Prostate gland (tissue), 2 donors: Measurements from ENCODE around the gene AKAP7. TPM values are rescaled to one million over a fixed set of nuclear protein-coding genes. Genes with fewer than 3 reads are reported as not detected.

Source experiments
- DNase-seq: peaks from one replicate; pipeline ENCODE4 v3.0.0-alpha.2; 2019; ENCODE audit warnings: low spot score
- H3K27ac ChIP-seq, 2 donors: fragments of 200-600 bp; sonication (generic); 2 replicates each; pipeline ENCODE4 v1.5.1; 2017 to 2019
- H3K27me3 ChIP-seq: fragments of 200-600 bp; sonication (generic); replicated peaks from 2 replicates; pipeline ENCODE4 v1.5.1; 2019; ENCODE audit not compliant: insufficient read depth
- H3K36me3 ChIP-seq, 2 donors: fragments of 200-600 bp; sonication (generic); 1 replicate in 1 of 2; 2 replicates in 1 of 2; pipeline versions ENCODE4 v1.5.1 to v1.8.1; 2017 to 2019
- H3K4me1 ChIP-seq: fragments of 200-600 bp; sonication (generic); replicated peaks from 2 replicates; pipeline ENCODE4 v1.5.1; 2019
- H3K4me3 ChIP-seq, 2 donors: fragments of 200-600 bp; sonication (generic); 2 replicates each; pipeline ENCODE4 v1.5.1; 2017 to 2019
- H3K9me3 ChIP-seq: fragments of 200-600 bp; sonication (generic); 2 replicates; pipeline ENCODE4 v1.5.1; 2017
- CTCF ChIP-seq, 4 experiments: fragments of 200-600 bp in 2 of 4; fragments of 450-650 bp in 2 of 4; sonication (generic) in 2 of 4; IDR thresholded peaks; 1 replicate in 3 of 4; 2 replicates in 1 of 4; pipeline ENCODE4 v1.5.1; 2016 to 2019; ENCODE audit warnings: antibody characterized with exemption in 4 of 4, mild to moderate bottlenecking in 2 of 4, moderate library complexity in 2 of 4
- POLR2A ChIP-seq: fragments of 450-650 bp; IDR thresholded peaks from one replicate; pipeline ENCODE4 v1.6.1; 2016; ENCODE audit warnings: antibody characterized with exemption, mild to moderate bottlenecking
- POLR2AphosphoS5 ChIP-seq: sonication (generic); formaldehyde crosslinking; IDR thresholded peaks from one replicate; pipeline ENCODE4 v1.6.1; 2017; ENCODE audit warnings: antibody characterized with exemption
- WGBS: methylation state at CpG from one replicate; pipeline ENCODE4 v1.1.5; 2018; 5-methylcytosine and 5-hydroxymethylcytosine counted together
- intact Hi-C: fragments of 100-400 bp; cut with DNase I; formaldehyde crosslinking; loops from one replicate; pipeline ENCODE4 v1.14.2; 2022
- total RNA-seq, 2 donors: library from RNA; depleted of rRNA; stranded (reverse); fragments of >200 nt; gene quantifications; one replicate each; pipeline ENCODE4 v1.1.0, GENCODE V29; 2016

The AKAP7 gene
- total RNA-seq, 2 donors from 2014 or later, result 23.7 to 34.3 TPM

- TF ChIP-seq CTCF (IDR thresholded peaks at IDR 0.05), result no peak
- TF ChIP-seq POLR2AphosphoS5, result no peak
- no peak for TF ChIP-seq POLR2A
- Histone ChIP-seq H3K27me3 (no peaks in the 10 kb centered on the region), H3K4me3 (no peak overlapping the region), H3K4me1 (no peaks in the 10 kb centered on the region), H3K27ac (no peak overlapping the region), H3K36me3 (no peaks in the 10 kb centered on the region), H3K9me3 (no peaks in the 10 kb centered on the region)
- intact Hi-C loops, result loop anchor here (2.0 kb wide), 1 partner anchor 231 kb away; no protein-coding TSS in a partner anchor
- 93% methylated on average over 1 of the region's 1 CpG for WGBS
- DNase-seq, result no peak
These were observed 19.6 kb upstream of the AKAP7 start for GRCh38 chr6:131115651-131116050.

GRCh38 chr6:131116321-131116720, 18.9 kb upstream of the AKAP7 start:
- H3K27me3 ChIP-seq, result no peaks in the 10 kb centered on the region
- intact Hi-C loops, result loop anchor here (2.0 kb wide), 1 partner anchor 232 kb away; no protein-coding TSS in a partner anchor
- H3K27ac ChIP-seq, result no peak overlapping the region
- no peaks in the 10 kb centered on the region for H3K36me3 ChIP-seq
- no peak for TF ChIP-seq POLR2A
- TF ChIP-seq CTCF (IDR thresholded peaks at IDR 0.05), result no peak
- no peak for TF ChIP-seq POLR2AphosphoS5
- H3K9me3 ChIP-seq, result no peaks in the 10 kb centered on the region
- no peaks in the 10 kb centered on the region for H3K4me1 ChIP-seq
- WGBS, result 96% methylated on average over 2 of the region's 2 CpGs
- no peak overlapping the region for H3K4me3 ChIP-seq
- DNase-seq, result no peak

GRCh38 chr6:131116755-131117360, 18.4 kb upstream of the AKAP7 start:
- Histone ChIP-seq H3K27ac (no peak overlapping the region), H3K4me3 (no peak overlapping the region), H3K36me3 (no peaks in the 10 kb centered on the region), H3K27me3 (no peaks in the 10 kb centered on the region), H3K4me1 (no peaks in the 10 kb centered on the region), H3K9me3 (no peaks in the 10 kb centered on the region)
- intact Hi-C loops, result loop anchor here (2.0 kb wide), 1 partner anchor 232 kb away; no protein-coding TSS in a partner anchor
- DNase-seq, result no peak
- TF ChIP-seq CTCF (IDR thresholded peaks at IDR 0.05), result peak in 3 of 4 experiments; percentile 53 to 75 (median 59)
- TF ChIP-seq POLR2A, result no peak
- peak; percentile 7 for TF ChIP-seq POLR2AphosphoS5
- WGBS, result 50% methylated on average over 4 of the region's 4 CpGs

GRCh38 chr6:131117878-131118277, 17.4 kb upstream of the AKAP7 start:
- no peaks in the 10 kb centered on the region for H3K4me1 ChIP-seq
- intact Hi-C loops, result loop anchor here (2.0 kb wide), 1 partner anchor 233 kb away; no protein-coding TSS in a partner anchor
- TF ChIP-seq POLR2AphosphoS5, result no peak
- no peak for TF ChIP-seq POLR2A
- no peak for TF ChIP-seq CTCF (IDR thresholded peaks at IDR 0.05)

GRCh38 chr6:131122007-131122406, 13.3 kb upstream of the AKAP7 start:
- no peak for DNase-seq
- no peak overlapping the region for H3K27ac ChIP-seq
- H3K27me3 ChIP-seq, result no peaks in the 10 kb centered on the region
- TF ChIP-seq POLR2A, result no peak
- no peak for TF ChIP-seq CTCF (IDR thresholded peaks at IDR 0.05)
- TF ChIP-seq POLR2AphosphoS5, result no peak
- 42% methylated on average over 3 of the region's 3 CpGs for WGBS
- intact Hi-C loops, result no loop called here
- no peaks in the 10 kb centered on the region for H3K4me1 ChIP-seq
- no peak overlapping the region for H3K4me3 ChIP-seq
- H3K9me3 ChIP-seq, result no peaks in the 10 kb centered on the region
- no peaks in the 10 kb centered on the region for H3K36me3 ChIP-seq

More at GRCh38 chr6:131117878-131118277, 17.4 kb upstream of the AKAP7 start:
- Histone ChIP-seq H3K27me3 (no peaks in the 10 kb centered on the region), H3K4me3 (no peak overlapping the region), H3K36me3 (no peaks in the 10 kb centered on the region), H3K9me3 (no peaks in the 10 kb centered on the region), H3K27ac (no peak overlapping the region)
- no peak for DNase-seq
- 97% methylated on average over 3 of the region's 3 CpGs for WGBS
